Measurements from ENCODE around the gene IQCH.

GRCh38 chr15:67305506-67305905 lies 50.9 kb downstream of the IQCH start:
- TF ChIP-seq CTCF (conservative IDR thresholded peaks at IDR 0.05; ENCODE audit: low read depth in 2 of 2) (no peak), EZH2phosphoT487 (IDR thresholded peaks at IDR 0.05; ENCODE audit: unreplicated experiment) (no peak)
